GM06990 (cell line): Measurements from ENCODE around the gene MTMR4.
"Not testable (repeated sequence)": the region's sequence is repeated elsewhere in the genome, so short reads cannot be mapped to it uniquely, and the experiment has no call there.

Experiments
- DNase-seq: peaks from one replicate; pipeline ENCODE4 v3.0.0-alpha.2; 2011; ENCODE audit not compliant: insufficient read length; ENCODE audit errors: extremely low read depth
- H3K27me3 ChIP-seq: replicated peaks from 2 replicates; pipeline ENCODE4 v1.6.0; 2011; ENCODE audit warnings: low read length; ENCODE audit not compliant: control insufficient read depth, insufficient read depth
- H3K36me3 ChIP-seq: 2 replicates; pipeline ENCODE4 v1.5.1; 2011; ENCODE audit warnings: low read length; ENCODE audit not compliant: control insufficient read depth, insufficient read depth
- H3K4me3 ChIP-seq: replicated peaks from 2 replicates; pipeline ENCODE4 v1.5.1; 2011; ENCODE audit warnings: low read depth, mild to moderate bottlenecking, control low read depth, low read length
- CTCF ChIP-seq: IDR thresholded peaks from 2 replicates; pipeline ENCODE4 v1.5.1; 2011; ENCODE audit warnings: low read length, control low read depth, mild to moderate bottlenecking, inconsistent platforms; ENCODE audit not compliant: insufficient read depth, poor library complexity, severe bottlenecking

Gene MTMR4

GRCh38 chr17:58507123-58507634 is 7.3 kb downstream of the MTMR4 start:
- TF ChIP-seq CTCF: no peak
- Histone ChIP-seq H3K36me3 (peaks cover 46% of the 10 kb centered on the region), H3K27me3 (no peaks in the 10 kb centered on the region), H3K4me3 (no peak overlapping the region)
- DNase-seq: no peak

GRCh38 chr17:58506354-58507080 is 7.9 kb downstream of the MTMR4 start:
- H3K27me3 ChIP-seq: no peaks in the 10 kb centered on the region
- DNase-seq: no peak
- H3K4me3 ChIP-seq: no peak overlapping the region
- peaks cover 46% of the 10 kb centered on the region for H3K36me3 ChIP-seq
- no peak for TF ChIP-seq CTCF

- no peak for TF ChIP-seq CTCF
- Histone ChIP-seq H3K4me3 (no peak overlapping the region), H3K36me3 (peaks cover 42% of the 10 kb centered on the region), H3K27me3 (no peaks in the 10 kb centered on the region)
- DNase-seq: peak; percentile 72
These were observed 9.5 kb downstream of the MTMR4 start for GRCh38 chr17:58504826-58505351.

GRCh38 chr17:58503866-58504265 is 10.6 kb downstream of the MTMR4 start:
- no peak for DNase-seq
- Histone ChIP-seq H3K4me3 (no peak overlapping the region), H3K36me3 (peaks cover 35% of the 10 kb centered on the region), H3K27me3 (no peaks in the 10 kb centered on the region)
- no peak for TF ChIP-seq CTCF

GRCh38 chr17:58503134-58503533 is 11.3 kb downstream of the MTMR4 start:
- DNase-seq, H3K27me3 ChIP-seq, H3K4me3 ChIP-seq: not testable (repeated sequence)
- peaks cover 29% of the 10 kb centered on the region for H3K36me3 ChIP-seq

- TF ChIP-seq CTCF: no peak
- no peak for DNase-seq
- Histone ChIP-seq H3K4me3 (no peak overlapping the region), H3K36me3 (peaks cover 24% of the 10 kb centered on the region), H3K27me3 (no peaks in the 10 kb centered on the region)
These were observed 13.0 kb downstream of the MTMR4 start for GRCh38 chr17:58501451-58501850.
